Activated CD8-positive, alpha-beta memory T cell treated with anti-CD3 and anti-CD28 coated beads, Interleukin-2, amount 10 ng/mL, durations not matched to agents 7 days and 5 days (primary cell): ENCODE results near the gene APLP2. TPM values are rescaled to one million over a fixed set of nuclear protein-coding genes. Genes with fewer than 3 reads are reported as not detected.
A peak's percentile ranks its signal among the peaks of the same experiment; 100 is the strongest.
"Not testable (repeated sequence)": the region's sequence is repeated elsewhere in the genome, so short reads cannot be mapped to it uniquely, and the experiment has no call there.

Experiments used
- ATAC-seq: fragments of 150-1000 bp; cut with Tn5 transposase; one replicate; pipeline ENCODE4 v1.10.0; 2021; ENCODE audit warnings: moderate library complexity
- CTCF ChIA-PET: fragments of 350-600 bp; sonication (Branson Sonifier 250); formaldehyde crosslinking; loops from one replicate; lab custom pipeline; 2021; ENCODE audit warnings: antibody characterized with exemption; lab: Charles Lee
- DNase-seq: peaks from one replicate; pipeline ENCODE4 v3.0.0-alpha.2; 2020
- H3K27ac Mint-ChIP-seq: one replicate; pipeline ENCODE4 v1.8.0; 2021; ENCODE audit warnings: mild to moderate bottlenecking, mixed read lengths
- H3K27me3 Mint-ChIP-seq: one replicate; pipeline ENCODE4 v1.8.0; 2021; ENCODE audit warnings: mixed read lengths
- H3K36me3 Mint-ChIP-seq: one replicate; pipeline ENCODE4 v1.8.0; 2021; ENCODE audit warnings: mild to moderate bottlenecking, mixed read lengths
- H3K4me1 Mint-ChIP-seq: one replicate; pipeline ENCODE4 v1.8.0; 2021; ENCODE audit warnings: mixed read lengths
- H3K4me3 Mint-ChIP-seq: one replicate; pipeline ENCODE4 v1.8.0; 2021; ENCODE audit warnings: mild to moderate bottlenecking, moderate library complexity, mixed read lengths
- H3K9me3 Mint-ChIP-seq: one replicate; pipeline ENCODE4 v1.8.0; 2022; ENCODE audit warnings: low read depth, mixed read lengths
- total RNA-seq, 2 experiments: library from RNA; stranded (reverse); gene quantifications; one replicate each; pipeline ENCODE4 v1.2.3, GENCODE V29; 2021

The APLP2 gene
- total RNA-seq, 2 experiments from 2014 or later: 21.9 to 33.5 TPM

DNA sequence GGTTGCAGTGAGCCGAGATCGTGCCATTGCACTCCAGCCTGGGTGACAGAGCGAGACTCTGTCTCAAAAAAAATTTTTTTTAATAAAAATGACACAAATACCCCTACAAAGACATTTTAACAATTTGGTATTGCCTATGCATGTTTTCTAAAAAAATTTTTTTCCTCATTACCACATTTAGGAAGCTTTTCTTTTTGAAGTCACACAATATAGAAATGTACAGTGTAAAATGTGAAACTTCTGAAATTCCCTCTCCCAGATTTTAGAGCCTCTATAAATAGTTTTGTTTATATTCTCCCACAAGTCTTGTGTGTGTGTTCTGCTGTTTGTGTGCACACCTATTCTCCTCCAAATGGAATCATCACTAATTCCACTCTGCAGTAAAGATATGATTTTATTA lies 97.5 kb downstream of the APLP2 start:
- H3K4me1 Mint-ChIP-seq: no peaks in the 10 kb centered on the region
- no peak for DNase-seq
- H3K27ac Mint-ChIP-seq: no peak overlapping the region
- peaks cover 50% of the 10 kb centered on the region for H3K27me3 Mint-ChIP-seq
- ATAC-seq: no peak
- CTCF ChIA-PET: no interaction called here
- H3K9me3 Mint-ChIP-seq: no peaks in the 10 kb centered on the region
- no peaks in the 10 kb centered on the region for H3K36me3 Mint-ChIP-seq
- no peak overlapping the region for H3K4me3 Mint-ChIP-seq

GRCh38 chr11:130168105-130168504 lies 98.4 kb downstream of the APLP2 start:
- Mint-ChIP-seq H3K27ac (no peak overlapping the region), H3K4me1 (no peaks in the 10 kb centered on the region), H3K27me3 (peaks cover 41% of the 10 kb centered on the region), H3K4me3 (no peak overlapping the region), H3K9me3 (no peaks in the 10 kb centered on the region), H3K36me3 (no peaks in the 10 kb centered on the region)
- no peak for ATAC-seq
- CTCF ChIA-PET: interaction anchor here (0.7 kb wide), 1 partner anchor 134 kb away, joined by 5 read pairs; no protein-coding TSS in a partner anchor
- DNase-seq: no peak

DNA sequence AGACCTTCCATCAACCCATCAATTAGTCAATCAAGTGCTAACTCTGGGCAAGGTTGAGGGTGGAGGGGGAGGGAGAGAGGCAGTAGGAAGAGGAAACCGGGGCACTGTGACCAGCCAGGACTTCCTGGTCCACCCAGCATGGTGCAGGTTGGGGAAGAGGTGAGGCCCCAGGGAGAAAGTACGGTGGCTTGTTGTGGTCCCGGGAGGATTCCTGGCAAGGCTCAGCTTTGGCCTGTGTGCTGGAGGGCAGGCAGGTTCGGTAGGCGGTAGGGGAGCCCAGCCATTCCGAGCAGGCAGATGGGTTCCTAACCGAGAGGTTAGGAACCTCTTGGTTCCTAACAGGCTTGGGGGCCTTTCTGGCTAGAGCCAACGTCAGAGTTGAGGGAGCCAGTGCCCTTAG lies 100.7 kb downstream of the APLP2 start:
- CTCF ChIA-PET: no interaction called here

DNA sequence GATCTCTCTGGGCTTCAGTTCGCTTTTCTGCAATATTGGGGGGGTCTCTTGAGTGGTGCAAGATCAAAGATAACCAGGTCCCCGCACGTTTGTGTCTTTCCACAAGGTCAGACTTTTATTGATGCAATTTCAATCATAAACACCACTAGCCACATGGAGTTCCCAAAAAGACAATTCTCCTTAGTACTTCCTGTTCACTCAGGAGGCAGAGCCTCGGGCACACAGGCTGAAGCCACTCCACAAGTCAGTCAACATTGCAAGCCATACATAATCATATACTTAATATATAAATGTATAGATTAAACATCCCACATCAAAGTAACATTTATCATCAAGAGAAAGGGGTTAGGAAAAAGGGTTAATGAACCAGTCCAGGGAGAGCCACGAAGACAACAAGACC lies 101.8 kb downstream of the APLP2 start:
- H3K27me3 Mint-ChIP-seq: peaks cover 18% of the 10 kb centered on the region
- no peak overlapping the region for H3K27ac Mint-ChIP-seq
- no peak for ATAC-seq
- no peak overlapping the region for H3K4me3 Mint-ChIP-seq
- H3K4me1 Mint-ChIP-seq: peaks cover 3% of the 10 kb centered on the region
- DNase-seq: no peak
- H3K9me3 Mint-ChIP-seq: peaks cover 2% of the 10 kb centered on the region
- no peaks in the 10 kb centered on the region for H3K36me3 Mint-ChIP-seq
- CTCF ChIA-PET: no interaction called here

More for the DNA sequence above, 100.7 kb downstream of the APLP2 start:
- no peak overlapping the region for H3K4me3 Mint-ChIP-seq
- ATAC-seq: no peak
- H3K9me3 Mint-ChIP-seq: peaks cover 2% of the 10 kb centered on the region
- no peak for DNase-seq
- H3K36me3 Mint-ChIP-seq: no peaks in the 10 kb centered on the region
- no peaks in the 10 kb centered on the region for H3K4me1 Mint-ChIP-seq
- H3K27me3 Mint-ChIP-seq: peaks cover 26% of the 10 kb centered on the region
- no peak overlapping the region for H3K27ac Mint-ChIP-seq

DNA sequence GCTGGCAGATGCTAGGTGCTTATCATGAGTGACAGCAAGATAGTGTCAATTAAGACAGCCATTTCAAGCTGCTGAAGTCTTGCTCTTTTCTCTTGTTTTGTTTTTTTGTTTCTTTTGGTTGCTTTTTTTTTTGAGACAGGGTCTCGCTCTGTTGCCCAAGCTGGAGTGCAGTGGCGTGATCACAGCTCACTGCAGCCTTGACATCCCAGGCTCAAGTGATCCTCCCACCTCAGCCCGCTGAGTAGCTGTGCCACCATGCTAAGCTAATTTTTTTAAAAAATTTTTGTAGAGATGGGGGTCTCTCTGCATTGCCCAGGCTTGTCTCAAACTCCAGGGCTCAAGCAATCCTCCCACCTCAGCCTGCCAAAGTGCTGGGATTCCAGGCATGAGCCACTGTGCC lies 102.3 kb downstream of the APLP2 start:
- ATAC-seq, H3K4me3 Mint-ChIP-seq, H3K36me3 Mint-ChIP-seq, H3K9me3 Mint-ChIP-seq, DNase-seq, H3K4me1 Mint-ChIP-seq, H3K27ac Mint-ChIP-seq, CTCF ChIA-PET: not testable (repeated sequence)
- H3K27me3 Mint-ChIP-seq: peaks cover 18% of the 10 kb centered on the region

- Mint-ChIP-seq H3K4me1 (peaks cover 3% of the 10 kb centered on the region), H3K36me3 (no peaks in the 10 kb centered on the region), H3K27me3 (peaks cover 7% of the 10 kb centered on the region), H3K4me3 (no peak overlapping the region), H3K27ac (no peak overlapping the region), H3K9me3 (peaks cover 2% of the 10 kb centered on the region)
- CTCF ChIA-PET: no interaction called here
- no peak for ATAC-seq
- no peak for DNase-seq
These were observed 104.9 kb downstream of the APLP2 start for GRCh38 chr11:130174642-130175041.

- Mint-ChIP-seq H3K27ac (no peak overlapping the region), H3K36me3 (no peaks in the 10 kb centered on the region), H3K4me1 (peaks cover 3% of the 10 kb centered on the region), H3K9me3 (peaks cover 2% of the 10 kb centered on the region), H3K4me3 (no peak overlapping the region), H3K27me3 (peaks cover 11% of the 10 kb centered on the region)
- DNase-seq: no peak
- CTCF ChIA-PET: no interaction called here
- peak; percentile 30 for ATAC-seq
These were observed 106.2 kb downstream of the APLP2 start for GRCh38 chr11:130175898-130176297.

- Mint-ChIP-seq H3K27me3 (peaks cover 13% of the 10 kb centered on the region), H3K4me1 (peaks cover 3% of the 10 kb centered on the region), H3K9me3 (peaks cover 2% of the 10 kb centered on the region), H3K4me3 (no peak overlapping the region), H3K36me3 (no peaks in the 10 kb centered on the region), H3K27ac (no peak overlapping the region)
- CTCF ChIA-PET: no interaction called here
- no peak for ATAC-seq
- DNase-seq: no peak
These were observed 108.1 kb downstream of the APLP2 start for GRCh38 chr11:130177782-130178181.

DNA sequence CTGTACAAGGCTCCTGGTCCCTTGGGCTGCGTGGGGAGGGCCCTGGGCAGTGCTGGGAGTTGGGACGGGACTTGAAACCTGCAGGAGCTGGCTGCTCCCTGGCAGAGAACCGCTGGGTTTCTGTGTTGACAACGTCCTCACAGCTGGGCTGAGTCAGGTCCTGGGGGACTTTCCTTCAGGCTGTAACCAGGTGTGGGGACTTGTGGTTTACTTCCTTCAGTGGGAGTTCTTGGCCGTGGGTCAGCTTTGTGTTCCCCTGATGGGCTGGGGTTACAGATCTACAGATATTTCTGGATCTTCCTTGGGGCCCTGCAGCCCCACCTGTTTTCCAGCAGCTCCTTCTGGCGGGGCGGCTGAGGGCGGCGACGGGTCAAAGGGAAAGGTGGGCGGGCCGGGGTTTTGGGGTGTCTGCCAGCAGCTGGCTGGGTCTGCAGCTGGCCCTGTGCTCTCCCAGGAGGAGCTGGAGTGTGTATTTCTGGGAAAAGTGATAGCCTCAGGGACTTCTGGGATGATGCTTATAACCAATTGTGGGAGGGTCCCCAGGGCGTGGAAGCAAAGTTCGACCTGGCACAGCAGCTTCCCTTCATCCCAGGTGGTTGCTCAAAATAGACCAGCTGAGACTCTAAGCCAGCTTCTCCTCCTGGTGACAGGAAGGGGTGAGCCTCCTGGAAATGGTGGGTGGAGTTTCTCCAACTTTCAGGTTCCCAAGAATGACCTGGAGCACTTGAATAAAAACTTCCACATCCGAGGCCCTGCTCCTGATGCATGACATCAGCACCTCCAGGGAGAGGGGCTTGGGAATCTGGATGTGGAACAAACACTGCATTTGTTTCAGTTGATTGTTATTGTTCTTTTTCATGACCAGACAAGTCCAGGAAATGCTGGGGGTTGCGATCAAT lies 109.0 kb downstream of the APLP2 start:
- Mint-ChIP-seq H3K27ac (no peak overlapping the region), H3K4me1 (peaks cover 3% of the 10 kb centered on the region), H3K27me3 (peaks cover 16% of the 10 kb centered on the region), H3K4me3 (no peak overlapping the region), H3K9me3 (peaks cover 2% of the 10 kb centered on the region), H3K36me3 (no peaks in the 10 kb centered on the region)
- CTCF ChIA-PET: no interaction called here
- ATAC-seq: no peak
- DNase-seq: no peak

GRCh38 chr11:130179396-130180306 lies 110.0 kb downstream of the APLP2 start:
- H3K27ac Mint-ChIP-seq: no peak overlapping the region
- H3K4me3 Mint-ChIP-seq: no peak overlapping the region
- H3K9me3 Mint-ChIP-seq: peaks cover 2% of the 10 kb centered on the region
- no peaks in the 10 kb centered on the region for H3K36me3 Mint-ChIP-seq
- H3K27me3 Mint-ChIP-seq: peaks cover 21% of the 10 kb centered on the region
- ATAC-seq (no peak), DNase-seq (no peak)
- CTCF ChIA-PET: no interaction called here
- peaks cover 3% of the 10 kb centered on the region for H3K4me1 Mint-ChIP-seq

GRCh38 chr11:130180491-130180890 lies 110.8 kb downstream of the APLP2 start:
- no peak overlapping the region for H3K27ac Mint-ChIP-seq
- CTCF ChIA-PET: no interaction called here

DNA sequence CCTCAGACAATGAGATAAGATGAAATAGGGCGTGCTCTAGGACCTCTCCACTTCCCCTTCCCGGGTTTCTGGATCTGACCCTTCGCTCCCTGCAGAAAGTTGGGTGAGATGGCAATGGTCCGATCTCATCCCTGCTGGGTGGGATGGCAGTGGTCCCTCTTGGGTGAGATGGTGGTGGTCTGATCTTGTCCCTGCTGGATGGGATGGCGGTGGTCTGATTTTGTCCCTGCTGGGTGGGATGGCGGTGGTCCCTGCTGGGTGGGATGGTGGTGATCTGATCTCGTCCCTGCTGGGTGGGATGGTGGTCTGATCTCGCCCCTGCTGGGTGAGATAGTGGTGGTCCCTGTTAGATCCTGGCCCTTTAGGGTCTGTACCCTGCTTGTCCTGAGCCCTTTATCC lies 111.2 kb downstream of the APLP2 start:
- Mint-ChIP-seq H3K27ac (no peak overlapping the region), H3K36me3 (no peaks in the 10 kb centered on the region), H3K4me1 (peaks cover 2% of the 10 kb centered on the region), H3K4me3 (no peak overlapping the region), H3K9me3 (no peaks in the 10 kb centered on the region), H3K27me3 (peaks cover 26% of the 10 kb centered on the region)
- CTCF ChIA-PET: no interaction called here
- no peak for DNase-seq
- no peak for ATAC-seq

More at GRCh38 chr11:130180491-130180890, 110.8 kb downstream of the APLP2 start:
- ATAC-seq (no peak), DNase-seq (no peak)
- Mint-ChIP-seq H3K9me3 (no peaks in the 10 kb centered on the region), H3K4me3 (no peak overlapping the region), H3K36me3 (no peaks in the 10 kb centered on the region), H3K27me3 (peaks cover 26% of the 10 kb centered on the region), H3K4me1 (peaks cover 3% of the 10 kb centered on the region)
